DND-41 (cell line): ENCODE measurements around the gene DBNDD1.

Source experiments
- ATAC-seq: fragments of 200-7000 bp; cut with Tn5 transposase; 3 replicates; pipeline ENCODE4 v1.9.1; 2021; ENCODE audit warnings: low read depth; ENCODE audit not compliant: insufficient read depth
- DNase-seq: peaks from one replicate; pipeline ENCODE4 v3.0.0-alpha.2; 2020
- H2AFZ ChIP-seq: 2 replicates; pipeline ENCODE4 v1.6.0; 2012; ENCODE audit warnings: low read depth, low read length
- H3K27ac ChIP-seq: 2 replicates; pipeline ENCODE4 v1.5.1; 2012; ENCODE audit warnings: low read length, inconsistent platforms
- H3K27me3 ChIP-seq: fragments of 200-600 bp; sonication (generic); 2 replicates; pipeline ENCODE4 v1.6.0; 2012; ENCODE audit warnings: low read length, mild to moderate bottlenecking, inconsistent platforms; ENCODE audit not compliant: insufficient read depth, poor library complexity
- H3K36me3 ChIP-seq: 2 replicates; pipeline ENCODE4 v1.5.1; 2012; ENCODE audit warnings: low read length, inconsistent platforms; ENCODE audit not compliant: insufficient read depth
- H3K4me1 ChIP-seq: 2 replicates; pipeline ENCODE4 v1.5.1; 2012; ENCODE audit warnings: mild to moderate bottlenecking, low read length; ENCODE audit not compliant: insufficient read depth
- H3K4me2 ChIP-seq: 2 replicates; pipeline ENCODE4 v1.6.0; 2012; ENCODE audit warnings: mild to moderate bottlenecking, moderate library complexity, low read length, inconsistent platforms; ENCODE audit not compliant: insufficient read depth
- H3K4me3 ChIP-seq, 2 experiments: fragments of 200-600 bp in 1 of 2; shearing (Covaris generic) in 1 of 2; 2 replicates each; pipeline ENCODE4 v1.5.1; 2012 to 2016; ENCODE audit warnings: inconsistent platforms in 2 of 2, low read length in 2 of 2, mild to moderate bottlenecking in 2 of 2, low read depth in 1 of 2, moderate library complexity in 1 of 2
- H3K79me2 ChIP-seq: 2 replicates; pipeline ENCODE4 v1.6.0; 2012; ENCODE audit warnings: low read length, inconsistent platforms; ENCODE audit not compliant: insufficient read depth
- H3K9ac ChIP-seq: 2 replicates; pipeline ENCODE4 v1.6.0; 2012; ENCODE audit warnings: low read depth, mild to moderate bottlenecking, inconsistent platforms, low read length, moderate library complexity
- H3K9me3 ChIP-seq: 2 replicates; pipeline ENCODE4 v1.5.1; 2012; ENCODE audit warnings: low read length, moderate library complexity, mild to moderate bottlenecking, inconsistent platforms; ENCODE audit not compliant: insufficient read depth, severe bottlenecking
- H4K20me1 ChIP-seq: 2 replicates; pipeline ENCODE4 v1.6.0; 2012; ENCODE audit warnings: low read length; ENCODE audit not compliant: insufficient read depth
- EZH2 ChIP-seq: IDR thresholded peaks from 3 replicates; pipeline ENCODE4 v1.6.1; 2012; ENCODE audit warnings: borderline replicate concordance, low read depth, mild to moderate bottlenecking, moderate library complexity, low read length, inconsistent platforms; ENCODE audit not compliant: severe bottlenecking
- TF ChIP-seq, protein P1 (sequence below): IDR thresholded peaks from 2 replicates; pipeline ENCODE4 v1.5.1; 2012; ENCODE audit warnings: borderline replicate concordance, low read length, moderate library complexity, mild to moderate bottlenecking; ENCODE audit not compliant: poor library complexity, severe bottlenecking; ENCODE audit errors: extremely low read depth

DBNDD1 gene

GRCh38 chr16:90019543-90020259 lies 445 bp upstream of the DBNDD1 start:
- DNase-seq (peak; percentile 38), ATAC-seq (no peak)
- Histone ChIP-seq H2AFZ (no peak overlapping the region), H3K4me1 (peaks cover 30% of the 10 kb centered on the region), H3K4me3 (no peak overlapping the region), H3K9me3 (no peaks in the 10 kb centered on the region), H3K36me3 (no peaks in the 10 kb centered on the region), H3K27me3 (peaks cover 13% of the 10 kb centered on the region), H3K79me2 (no peaks in the 10 kb centered on the region), H3K27ac (no peak overlapping the region), H3K9ac (no peak overlapping the region), H3K4me2 (no peak overlapping the region), H4K20me1 (peaks cover 15% of the 10 kb centered on the region; the same call in 1 of the 2 replicates)
- TF ChIP-seq, protein P1, sequence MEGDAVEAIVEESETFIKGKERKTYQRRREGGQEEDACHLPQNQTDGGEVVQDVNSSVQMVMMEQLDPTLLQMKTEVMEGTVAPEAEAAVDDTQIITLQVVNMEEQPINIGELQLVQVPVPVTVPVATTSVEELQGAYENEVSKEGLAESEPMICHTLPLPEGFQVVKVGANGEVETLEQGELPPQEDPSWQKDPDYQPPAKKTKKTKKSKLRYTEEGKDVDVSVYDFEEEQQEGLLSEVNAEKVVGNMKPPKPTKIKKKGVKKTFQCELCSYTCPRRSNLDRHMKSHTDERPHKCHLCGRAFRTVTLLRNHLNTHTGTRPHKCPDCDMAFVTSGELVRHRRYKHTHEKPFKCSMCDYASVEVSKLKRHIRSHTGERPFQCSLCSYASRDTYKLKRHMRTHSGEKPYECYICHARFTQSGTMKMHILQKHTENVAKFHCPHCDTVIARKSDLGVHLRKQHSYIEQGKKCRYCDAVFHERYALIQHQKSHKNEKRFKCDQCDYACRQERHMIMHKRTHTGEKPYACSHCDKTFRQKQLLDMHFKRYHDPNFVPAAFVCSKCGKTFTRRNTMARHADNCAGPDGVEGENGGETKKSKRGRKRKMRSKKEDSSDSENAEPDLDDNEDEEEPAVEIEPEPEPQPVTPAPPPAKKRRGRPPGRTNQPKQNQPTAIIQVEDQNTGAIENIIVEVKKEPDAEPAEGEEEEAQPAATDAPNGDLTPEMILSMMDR: peak; percentile 48
- no peak for TF ChIP-seq EZH2

- Histone ChIP-seq H3K9me3 (no peaks in the 10 kb centered on the region), H3K4me3 (no peak overlapping the region)
Observed at GRCh38 chr16:90018297-90018651, 982 bp downstream of the DBNDD1 start.

GRCh38 chr16:90016339-90016950 lies 2.8 kb downstream of the DBNDD1 start:
- no peaks in the 10 kb centered on the region for H3K36me3 ChIP-seq
- no peak overlapping the region for H3K9ac ChIP-seq
- no peak for ATAC-seq
- peaks cover 13% of the 10 kb centered on the region for H3K27me3 ChIP-seq
- no peak for DNase-seq
- no peak overlapping the region for H2AFZ ChIP-seq
- H3K4me3 ChIP-seq: no peak overlapping the region
- TF ChIP-seq EZH2: no peak
- TF ChIP-seq, protein P1: no peak
- H3K4me1 ChIP-seq: peaks cover 10% of the 10 kb centered on the region
- no peak overlapping the region for H3K4me2 ChIP-seq
- no peak overlapping the region for H3K27ac ChIP-seq
- H4K20me1 ChIP-seq: peaks cover 22% of the 10 kb centered on the region
- H3K9me3 ChIP-seq: no peaks in the 10 kb centered on the region
- no peaks in the 10 kb centered on the region for H3K79me2 ChIP-seq

More at GRCh38 chr16:90018297-90018651, 982 bp downstream of the DBNDD1 start:
- TF ChIP-seq, protein P1: no peak
- no peak for TF ChIP-seq EZH2
- Histone ChIP-seq H3K27ac (no peak overlapping the region), H3K27me3 (peaks cover 13% of the 10 kb centered on the region), H3K4me1 (peaks cover 27% of the 10 kb centered on the region), H3K36me3 (no peaks in the 10 kb centered on the region), H3K4me2 (no peak overlapping the region), H4K20me1 (peaks cover 15% of the 10 kb centered on the region; the same call in 1 of the 2 replicates), H2AFZ (no peak overlapping the region), H3K9ac (no peak overlapping the region), H3K79me2 (no peaks in the 10 kb centered on the region)
- no peak for ATAC-seq
- DNase-seq: no peak
